GM12874 (cell line): Measurements from ENCODE around the gene NEU3.

ENCODE experiments used
- TF ChIP-seq, protein P1 (sequence below): IDR thresholded peaks from 2 replicates; pipeline ENCODE4 v1.5.1; 2011; ENCODE audit warnings: low read depth, mild to moderate bottlenecking, control low read depth, low read length, moderate library complexity; ENCODE audit not compliant: insufficient read depth

The NEU3 gene

DNA sequence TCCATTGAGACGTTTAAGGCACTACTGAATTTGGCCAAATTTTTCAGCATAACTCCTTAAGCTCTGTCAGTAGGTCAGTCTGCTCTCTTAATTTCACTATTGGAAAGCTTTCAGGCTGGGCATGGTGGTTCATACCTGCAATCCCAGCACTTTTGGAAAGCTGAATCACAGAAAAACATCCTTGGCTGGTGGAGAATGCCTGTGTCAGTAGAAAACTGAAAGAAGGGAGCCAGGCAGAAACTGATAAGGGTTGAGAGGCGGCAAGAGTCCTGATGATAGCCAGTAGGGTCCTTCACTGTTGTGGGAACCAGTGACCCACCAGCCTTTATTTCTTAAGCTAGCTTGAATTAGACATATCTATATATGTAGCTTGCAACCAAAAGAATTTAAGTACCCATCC, 22.6 kb downstream of the NEU3 start:
- TF ChIP-seq, protein P1, sequence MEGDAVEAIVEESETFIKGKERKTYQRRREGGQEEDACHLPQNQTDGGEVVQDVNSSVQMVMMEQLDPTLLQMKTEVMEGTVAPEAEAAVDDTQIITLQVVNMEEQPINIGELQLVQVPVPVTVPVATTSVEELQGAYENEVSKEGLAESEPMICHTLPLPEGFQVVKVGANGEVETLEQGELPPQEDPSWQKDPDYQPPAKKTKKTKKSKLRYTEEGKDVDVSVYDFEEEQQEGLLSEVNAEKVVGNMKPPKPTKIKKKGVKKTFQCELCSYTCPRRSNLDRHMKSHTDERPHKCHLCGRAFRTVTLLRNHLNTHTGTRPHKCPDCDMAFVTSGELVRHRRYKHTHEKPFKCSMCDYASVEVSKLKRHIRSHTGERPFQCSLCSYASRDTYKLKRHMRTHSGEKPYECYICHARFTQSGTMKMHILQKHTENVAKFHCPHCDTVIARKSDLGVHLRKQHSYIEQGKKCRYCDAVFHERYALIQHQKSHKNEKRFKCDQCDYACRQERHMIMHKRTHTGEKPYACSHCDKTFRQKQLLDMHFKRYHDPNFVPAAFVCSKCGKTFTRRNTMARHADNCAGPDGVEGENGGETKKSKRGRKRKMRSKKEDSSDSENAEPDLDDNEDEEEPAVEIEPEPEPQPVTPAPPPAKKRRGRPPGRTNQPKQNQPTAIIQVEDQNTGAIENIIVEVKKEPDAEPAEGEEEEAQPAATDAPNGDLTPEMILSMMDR = no peak

DNA sequence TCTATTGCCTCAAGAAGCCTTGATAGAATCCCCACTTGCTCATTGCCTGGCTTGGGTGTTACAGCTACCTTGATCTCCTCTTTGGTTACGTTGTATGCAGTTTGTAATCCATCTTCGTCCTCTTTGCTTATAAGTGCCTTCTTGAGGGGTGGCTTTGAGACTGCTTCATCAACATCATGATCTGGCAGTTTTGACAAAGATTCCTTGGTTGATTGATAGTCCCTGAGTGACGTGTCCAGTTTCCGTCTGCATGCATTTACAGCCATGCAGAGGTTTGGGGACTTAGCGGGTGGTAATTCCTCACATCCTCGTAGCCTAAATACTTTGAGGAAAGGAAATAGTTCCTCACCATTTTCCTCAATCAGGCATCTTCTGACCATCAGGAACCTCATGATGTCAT, 23.1 kb downstream of the NEU3 start:
- TF ChIP-seq, protein P1 = no peak

DNA sequence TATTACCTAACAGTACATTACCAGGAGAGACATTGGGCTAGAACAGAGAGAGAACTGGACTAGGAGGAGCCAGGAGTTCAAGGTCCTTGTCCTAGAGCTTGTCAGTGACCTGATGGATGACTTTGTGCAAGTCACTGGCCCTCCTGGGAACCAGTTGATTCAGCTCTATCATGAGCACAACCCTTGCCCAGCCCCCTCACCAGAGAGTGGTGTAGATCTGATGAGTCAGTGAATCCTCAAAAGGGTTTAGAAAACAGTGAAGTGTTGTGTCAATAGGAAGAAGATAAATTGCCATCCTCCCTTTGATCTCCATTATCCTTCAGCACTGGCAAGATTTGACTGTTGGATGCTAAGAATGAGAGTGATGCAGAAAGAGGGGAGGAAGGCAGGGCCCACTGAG, 24.3 kb downstream of the NEU3 start:
- TF ChIP-seq, protein P1 = no peak

DNA sequence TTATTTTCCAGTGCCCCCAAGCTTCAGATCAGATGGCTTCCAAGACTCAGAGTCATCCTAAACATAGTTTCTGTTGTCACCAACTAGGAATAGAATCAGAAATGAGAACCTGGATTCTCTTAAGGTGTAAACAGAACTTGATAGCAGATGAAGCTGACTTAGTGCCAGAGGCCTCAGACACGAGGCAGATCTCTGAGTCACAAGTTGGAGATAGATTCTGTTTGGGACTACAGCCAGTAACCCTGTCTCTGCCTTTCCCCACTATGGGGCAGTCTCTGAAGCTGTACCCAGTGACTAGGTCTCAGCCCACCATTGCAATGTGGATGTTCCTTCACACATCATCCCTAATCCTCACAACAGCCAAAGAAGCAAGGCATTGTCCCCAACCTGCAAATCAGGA, 25.4 kb downstream of the NEU3 start:
- TF ChIP-seq, protein P1 = no peak

DNA sequence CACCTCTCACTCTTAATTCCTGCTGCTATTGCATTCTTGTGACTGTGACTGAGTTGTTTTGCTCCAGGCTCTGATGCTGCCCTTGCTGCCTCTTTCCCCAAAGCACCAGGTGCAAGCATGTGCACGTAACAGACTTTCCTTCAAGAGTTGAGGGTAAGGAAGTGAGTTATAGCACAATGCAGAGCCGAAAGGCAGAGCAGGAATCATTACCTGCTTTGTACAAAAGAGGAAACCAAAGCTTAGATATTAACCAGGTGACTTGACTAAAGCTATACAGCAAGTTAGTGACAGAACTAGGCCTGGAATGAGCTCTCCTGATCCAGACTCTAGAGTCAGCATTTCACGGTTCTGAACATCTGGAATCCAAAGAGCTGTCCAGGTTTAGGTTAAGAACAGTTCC, 33.6 kb downstream of the NEU3 start:
- TF ChIP-seq, protein P1 = no peak

DNA sequence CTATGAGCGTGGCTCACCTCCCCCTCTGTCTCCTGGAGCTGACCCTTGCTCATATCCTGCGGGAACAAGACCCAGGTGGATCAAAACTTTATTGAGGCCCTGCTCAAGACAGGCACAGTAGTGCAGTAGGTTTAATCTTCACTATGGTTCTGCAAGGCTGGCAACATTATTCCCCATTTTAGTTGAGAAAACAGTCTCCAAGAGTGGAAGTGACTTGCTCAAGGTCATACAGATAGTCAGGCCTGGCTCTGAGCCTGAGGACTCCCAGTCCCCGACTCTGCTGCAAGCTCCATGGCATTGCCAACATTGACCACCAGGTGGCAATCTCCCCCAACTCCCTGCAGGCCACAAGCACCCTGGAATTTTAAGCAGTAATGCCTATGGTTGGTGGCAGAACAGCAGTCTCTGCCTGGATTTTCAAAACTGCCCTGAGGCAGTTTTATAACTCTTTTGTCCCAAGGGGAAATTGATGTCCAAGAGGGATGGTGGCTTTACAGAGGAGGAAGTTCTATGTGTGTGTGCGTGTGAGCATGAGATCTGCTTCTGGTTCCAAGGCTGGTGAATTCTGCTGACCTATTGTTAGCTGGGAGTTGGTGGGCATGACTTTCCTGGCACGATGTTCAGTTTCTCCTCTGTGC, 34.1 kb downstream of the NEU3 start:
- TF ChIP-seq, protein P1 = peak; percentile 94

DNA sequence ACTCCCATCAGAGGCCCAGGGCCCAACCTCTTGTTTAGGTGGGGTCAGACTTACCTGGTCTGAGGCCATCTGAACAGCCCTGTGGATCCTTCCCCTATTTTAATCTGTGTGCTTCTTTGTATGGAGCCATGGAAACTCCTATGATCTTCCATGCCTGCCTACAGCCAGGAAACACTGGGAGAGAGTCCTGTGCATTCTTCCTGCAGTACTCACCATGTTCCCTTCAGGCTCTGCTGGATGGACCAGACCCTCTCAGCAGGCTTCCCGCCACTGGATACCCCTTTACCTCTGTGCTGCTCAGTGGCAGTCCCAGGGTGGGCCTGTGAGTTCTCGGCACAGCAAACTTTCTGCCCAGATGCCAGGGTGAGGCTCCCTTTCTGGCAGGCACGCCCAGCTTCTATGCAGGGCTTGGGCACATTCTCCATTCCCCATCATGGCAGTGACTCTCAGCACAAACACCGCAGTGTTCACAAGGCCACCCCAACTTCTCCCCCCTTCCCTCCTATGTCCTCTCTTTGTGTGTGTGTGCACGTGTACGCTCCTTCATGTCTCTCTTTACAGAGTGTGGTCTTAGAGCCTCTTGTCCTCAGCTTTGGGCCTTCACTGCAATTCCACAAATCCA, 34.8 kb downstream of the NEU3 start:
- TF ChIP-seq, protein P1 = no peak
